GM20000 (cell line): Measurements from ENCODE around the gene DDX6.
"Not testable (repeated sequence)": the region's sequence is repeated elsewhere in the genome, so short reads cannot be mapped to it uniquely, and the experiment has no call there.

Experiments used
- DNase-seq: peaks from one replicate; pipeline ENCODE4 v3.0.0; 2012; ENCODE audit warnings: low spot score
- CTCF ChIP-seq: IDR thresholded peaks from 2 replicates; pipeline ENCODE4 v1.5.1; 2012; ENCODE audit warnings: mild to moderate bottlenecking, control low read depth; ENCODE audit errors: extremely low read depth, missing control alignments

DDX6 gene

GRCh38 chr11:118786657-118787056 is 4.3 kb downstream of the DDX6 start:
- DNase-seq, result no peak
- TF ChIP-seq CTCF, result no peak

- no peak for TF ChIP-seq CTCF
- DNase-seq, result no peak
Measured at GRCh38 chr11:118785362-118785761, 5.6 kb downstream of the DDX6 start.

GRCh38 chr11:118783724-118784495 is 7.1 kb downstream of the DDX6 start:
- DNase-seq, result no peak
- TF ChIP-seq CTCF, result no peak

- DNase-seq, result not testable (repeated sequence)
Measured at GRCh38 chr11:118783324-118783723, 7.6 kb downstream of the DDX6 start.

GRCh38 chr11:118778898-118779297 is 12.1 kb downstream of the DDX6 start:
- DNase-seq, result no peak
- no peak for TF ChIP-seq CTCF

- TF ChIP-seq CTCF, result no peak
- no peak for DNase-seq
Measured at GRCh38 chr11:118774032-118774431, 16.9 kb downstream of the DDX6 start.

GRCh38 chr11:118771547-118772288 is 19.2 kb downstream of the DDX6 start:
- DNase-seq, result no peak
- TF ChIP-seq CTCF, result no peak
